MM.1S (cell line): ENCODE results near the gene LAMP5.

Experiments
- DNase-seq: peaks from one replicate; pipeline ENCODE4 v3.0.0-alpha.2; 2015
- H2AFZ ChIP-seq: fragments of 300-600 bp; sonication (generic); 2 replicates; pipeline ENCODE4 v1.6.0; 2016; ENCODE audit warnings: antibody characterized with exemption, low read length
- H3F3A ChIP-seq: fragments of 300-600 bp; sonication (generic); 2 replicates; pipeline ENCODE4 v1.6.1; 2016; ENCODE audit warnings: mild to moderate bottlenecking, antibody characterized with exemption, low read length, moderate library complexity, mixed read lengths; ENCODE audit not compliant: insufficient read depth
- H3K27ac ChIP-seq: fragments of 300-600 bp; sonication (generic); 2 replicates; pipeline ENCODE4 v1.5.1; 2016; ENCODE audit warnings: mild to moderate bottlenecking, low read length
- H3K27me3 ChIP-seq: fragments of 300-600 bp; sonication (generic); replicated peaks from 2 replicates; pipeline ENCODE4 v1.6.0; 2016; ENCODE audit warnings: low read length; ENCODE audit not compliant: insufficient read depth
- H3K36me3 ChIP-seq: fragments of 300-600 bp; sonication (generic); replicated peaks from 2 replicates; pipeline ENCODE4 v1.6.1; 2016; ENCODE audit warnings: mild to moderate bottlenecking, low read length, mixed read lengths; ENCODE audit not compliant: insufficient read depth
- H3K4me1 ChIP-seq: fragments of 300-600 bp; sonication (generic); 2 replicates; pipeline ENCODE4 v1.6.1; 2016; ENCODE audit warnings: low read length, mixed read lengths
- H3K4me2 ChIP-seq: fragments of 300-600 bp; sonication (generic); 2 replicates; pipeline ENCODE4 v1.6.0; 2016; ENCODE audit warnings: low read depth, low read length
- H3K4me3 ChIP-seq: fragments of 300-600 bp; sonication (generic); 2 replicates; pipeline ENCODE4 v1.5.1; 2016; ENCODE audit warnings: low read length, mixed read lengths
- H3K79me2 ChIP-seq: fragments of 300-600 bp; sonication (generic); 2 replicates; pipeline ENCODE4 v1.6.1; 2016; ENCODE audit warnings: mixed run types, low read length, mixed read lengths
- H3K9ac ChIP-seq: fragments of 300-600 bp; sonication (generic); 2 replicates; pipeline ENCODE4 v1.6.1; 2016; ENCODE audit warnings: low read length, mixed read lengths
- H3K9me2 ChIP-seq: fragments of 300-600 bp; sonication (generic); replicated peaks from 2 replicates; pipeline ENCODE4 v1.6.1; 2016; ENCODE audit warnings: mild to moderate bottlenecking, low read length, mixed read lengths; ENCODE audit not compliant: insufficient read depth
- H3K9me3 ChIP-seq: fragments of 300-600 bp; sonication (generic); replicated peaks from 2 replicates; pipeline ENCODE4 v1.6.1; 2016; ENCODE audit warnings: mild to moderate bottlenecking, low read length, mixed read lengths; ENCODE audit not compliant: insufficient read depth
- H4K20me1 ChIP-seq: fragments of 300-600 bp; sonication (generic); 2 replicates; pipeline ENCODE4 v1.6.1; 2016; ENCODE audit warnings: mild to moderate bottlenecking, low read length, moderate library complexity, mixed read lengths; ENCODE audit not compliant: insufficient read depth
- CTCF ChIP-seq: fragments of 300-600 bp; sonication (generic); IDR thresholded peaks from 2 replicates; pipeline ENCODE4 v1.5.1; 2016; ENCODE audit warnings: antibody characterized with exemption, low read length, mixed read lengths
- EZH2 ChIP-seq: fragments of 300-600 bp; sonication (generic); optimal IDR thresholded peaks from 2 replicates; pipeline ENCODE3; 2017; ENCODE audit warnings: low read depth, mild to moderate bottlenecking, antibody characterized with exemption, low read length, mixed read lengths
- EZH2phosphoT487 ChIP-seq: fragments of 300-600 bp; sonication (generic); IDR thresholded peaks from 2 replicates; pipeline ENCODE4 v1.6.1; 2018; ENCODE audit warnings: antibody characterized with exemption, low read length

The LAMP5 gene

GRCh38 chr20:9507544-9508239, 6.7 kb upstream of the LAMP5 start:
- H3F3A ChIP-seq, result peaks cover 30% of the 10 kb centered on the region
- H2AFZ ChIP-seq, result no peak overlapping the region
- no peaks in the 10 kb centered on the region for H3K9me2 ChIP-seq
- TF ChIP-seq CTCF (no peak), EZH2phosphoT487 (no peak), EZH2 (no peak)
- no peaks in the 10 kb centered on the region for H4K20me1 ChIP-seq
- H3K4me2 ChIP-seq, result no peak overlapping the region
- H3K27me3 ChIP-seq, result no peaks in the 10 kb centered on the region
- no peak overlapping the region for H3K27ac ChIP-seq
- DNase-seq, result no peak
- no peaks in the 10 kb centered on the region for H3K36me3 ChIP-seq
- H3K4me1 ChIP-seq, result peaks cover 25% of the 10 kb centered on the region
- H3K9me3 ChIP-seq, result no peaks in the 10 kb centered on the region
- H3K9ac ChIP-seq, result no peak overlapping the region
- peaks cover 23% of the 10 kb centered on the region for H3K79me2 ChIP-seq
- no peak overlapping the region for H3K4me3 ChIP-seq

GRCh38 chr20:9508240-9508661, 6.1 kb upstream of the LAMP5 start:
- Histone ChIP-seq H3K79me2 (peaks cover 28% of the 10 kb centered on the region), H3K4me2 (no peak overlapping the region), H2AFZ (no peak overlapping the region), H4K20me1 (no peaks in the 10 kb centered on the region), H3K27me3 (no peaks in the 10 kb centered on the region), H3K4me3 (no peak overlapping the region), H3K9ac (no peak overlapping the region), H3K4me1 (peaks cover 25% of the 10 kb centered on the region), H3K9me3 (no peaks in the 10 kb centered on the region), H3K36me3 (no peaks in the 10 kb centered on the region), H3F3A (peaks cover 35% of the 10 kb centered on the region), H3K27ac (no peak overlapping the region), H3K9me2 (no peaks in the 10 kb centered on the region)
- no peak for DNase-seq
- no peak for TF ChIP-seq EZH2phosphoT487
- TF ChIP-seq EZH2, result no peak
- TF ChIP-seq CTCF, result no peak

GRCh38 chr20:9508696-9509178, 5.7 kb upstream of the LAMP5 start:
- Histone ChIP-seq H3K9me3 (no peaks in the 10 kb centered on the region), H3K4me3 (no peak overlapping the region), H2AFZ (no peak overlapping the region), H3F3A (peaks cover 40% of the 10 kb centered on the region), H3K27ac (no peak overlapping the region), H3K27me3 (no peaks in the 10 kb centered on the region), H3K9me2 (no peaks in the 10 kb centered on the region), H3K4me2 (no peak overlapping the region), H3K79me2 (peaks cover 33% of the 10 kb centered on the region), H3K4me1 (peaks cover 25% of the 10 kb centered on the region), H3K9ac (no peak overlapping the region), H4K20me1 (no peaks in the 10 kb centered on the region), H3K36me3 (no peaks in the 10 kb centered on the region)
- TF ChIP-seq EZH2, result no peak
- no peak for TF ChIP-seq EZH2phosphoT487
- no peak for TF ChIP-seq CTCF
- no peak for DNase-seq
